Ishikawa (cell line): Measurements from ENCODE around the gene AZU1.

ENCODE experiments used
- CEBPB ChIP-seq: IDR thresholded peaks from 2 replicates; pipeline ENCODE4 v1.6.1; 2012
- CREB1 ChIP-seq: IDR thresholded peaks from 2 replicates; pipeline ENCODE4 v1.6.1; 2012; ENCODE audit warnings: low read depth
- EGR1 ChIP-seq: IDR thresholded peaks from 2 replicates; pipeline ENCODE4 v1.6.1; 2012
- EP300 ChIP-seq: IDR thresholded peaks from 2 replicates; pipeline ENCODE4 v1.6.1; 2012; ENCODE audit warnings: borderline replicate concordance
- FOXM1 ChIP-seq: IDR thresholded peaks from 2 replicates; pipeline ENCODE4 v1.6.1; 2012; ENCODE audit warnings: low read depth, borderline replicate concordance
- NFIC ChIP-seq: IDR thresholded peaks from 2 replicates; pipeline ENCODE4 v1.6.1; 2012
- RAD21 ChIP-seq: IDR thresholded peaks from 2 replicates; pipeline ENCODE4 v1.6.1; 2012; ENCODE audit warnings: low read depth
- TAF1 ChIP-seq: IDR thresholded peaks from 2 replicates; pipeline ENCODE4 v1.6.1; 2012; ENCODE audit warnings: low read depth, mild to moderate bottlenecking
- TCF12 ChIP-seq: IDR thresholded peaks from 2 replicates; pipeline ENCODE4 v1.6.1; 2012; ENCODE audit warnings: low read depth
- TEAD4 ChIP-seq: IDR thresholded peaks from 2 replicates; pipeline ENCODE4 v1.6.1; 2012
- USF1 ChIP-seq: IDR thresholded peaks from 2 replicates; pipeline ENCODE4 v1.6.1; 2012
- YY1 ChIP-seq: IDR thresholded peaks from 2 replicates; pipeline ENCODE4 v1.6.1; 2012; ENCODE audit warnings: low read depth
- ZBTB7A ChIP-seq: IDR thresholded peaks from 2 replicates; pipeline ENCODE4 v1.6.1; 2012; ENCODE audit warnings: low read depth
- TF ChIP-seq, protein P1 (sequence below): IDR thresholded peaks from 2 replicates; pipeline ENCODE4 v1.6.1; 2012; ENCODE audit warnings: low read depth, mild to moderate bottlenecking
- TF ChIP-seq, protein P2 (sequence below): IDR thresholded peaks from 2 replicates; pipeline ENCODE4 v1.6.1; 2012

The AZU1 gene

DNA sequence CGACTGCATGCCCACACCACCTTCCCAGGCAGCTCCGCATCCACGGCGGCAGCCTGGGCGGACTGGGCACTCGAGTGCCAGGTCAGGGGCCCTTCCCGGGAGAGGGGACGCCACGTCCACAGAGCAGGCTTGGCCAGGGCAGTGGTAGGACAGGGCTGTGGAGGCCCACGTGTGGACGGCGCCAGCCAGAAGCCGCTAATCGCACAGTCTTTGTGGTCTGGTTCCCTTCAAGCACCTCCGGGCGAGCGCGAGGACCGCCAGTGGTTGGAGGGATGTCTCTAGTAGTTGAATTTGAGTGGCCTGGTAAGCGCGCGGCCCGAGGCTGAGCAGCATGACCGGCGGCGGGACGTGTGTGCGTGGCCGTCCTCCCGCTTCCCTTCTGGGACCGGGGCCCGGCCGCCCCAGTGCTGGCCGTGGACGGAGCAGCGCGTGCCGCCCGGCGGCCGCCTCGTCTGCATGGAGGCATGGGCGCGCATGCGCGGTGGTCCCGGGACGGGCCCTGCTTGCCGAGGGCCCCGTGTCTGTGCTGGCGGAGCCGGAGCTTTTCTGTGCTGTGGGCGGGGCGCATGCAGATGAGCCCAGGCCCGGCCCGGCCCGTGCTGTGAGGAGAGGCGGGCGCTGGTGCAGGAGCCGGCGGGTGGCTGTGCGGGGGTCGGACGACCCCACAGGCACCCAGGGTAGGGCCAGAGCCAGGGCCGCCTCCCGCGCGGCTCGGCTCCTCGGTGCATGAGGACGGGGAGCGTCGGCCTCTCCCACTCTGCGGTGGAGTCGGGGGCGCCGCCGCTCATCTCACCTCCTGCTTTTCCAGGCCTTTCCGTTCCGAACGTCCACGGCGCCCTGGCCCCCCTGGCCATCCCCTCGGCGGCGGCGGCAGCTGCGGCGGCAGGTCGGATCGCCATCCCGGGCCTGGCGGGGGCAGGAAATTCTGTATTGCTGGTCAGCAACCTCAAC is 21.8 kb upstream of the AZU1 start:
- no peak for TF ChIP-seq USF1
- TF ChIP-seq EP300, result no peak
- TF ChIP-seq RAD21, result no peak
- TF ChIP-seq EGR1, result no peak
- TF ChIP-seq, protein P1, sequence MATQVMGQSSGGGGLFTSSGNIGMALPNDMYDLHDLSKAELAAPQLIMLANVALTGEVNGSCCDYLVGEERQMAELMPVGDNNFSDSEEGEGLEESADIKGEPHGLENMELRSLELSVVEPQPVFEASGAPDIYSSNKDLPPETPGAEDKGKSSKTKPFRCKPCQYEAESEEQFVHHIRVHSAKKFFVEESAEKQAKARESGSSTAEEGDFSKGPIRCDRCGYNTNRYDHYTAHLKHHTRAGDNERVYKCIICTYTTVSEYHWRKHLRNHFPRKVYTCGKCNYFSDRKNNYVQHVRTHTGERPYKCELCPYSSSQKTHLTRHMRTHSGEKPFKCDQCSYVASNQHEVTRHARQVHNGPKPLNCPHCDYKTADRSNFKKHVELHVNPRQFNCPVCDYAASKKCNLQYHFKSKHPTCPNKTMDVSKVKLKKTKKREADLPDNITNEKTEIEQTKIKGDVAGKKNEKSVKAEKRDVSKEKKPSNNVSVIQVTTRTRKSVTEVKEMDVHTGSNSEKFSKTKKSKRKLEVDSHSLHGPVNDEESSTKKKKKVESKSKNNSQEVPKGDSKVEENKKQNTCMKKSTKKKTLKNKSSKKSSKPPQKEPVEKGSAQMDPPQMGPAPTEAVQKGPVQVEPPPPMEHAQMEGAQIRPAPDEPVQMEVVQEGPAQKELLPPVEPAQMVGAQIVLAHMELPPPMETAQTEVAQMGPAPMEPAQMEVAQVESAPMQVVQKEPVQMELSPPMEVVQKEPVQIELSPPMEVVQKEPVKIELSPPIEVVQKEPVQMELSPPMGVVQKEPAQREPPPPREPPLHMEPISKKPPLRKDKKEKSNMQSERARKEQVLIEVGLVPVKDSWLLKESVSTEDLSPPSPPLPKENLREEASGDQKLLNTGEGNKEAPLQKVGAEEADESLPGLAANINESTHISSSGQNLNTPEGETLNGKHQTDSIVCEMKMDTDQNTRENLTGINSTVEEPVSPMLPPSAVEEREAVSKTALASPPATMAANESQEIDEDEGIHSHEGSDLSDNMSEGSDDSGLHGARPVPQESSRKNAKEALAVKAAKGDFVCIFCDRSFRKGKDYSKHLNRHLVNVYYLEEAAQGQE, result no peak
- TF ChIP-seq TCF12, result no peak
- TF ChIP-seq FOXM1, result no peak
- TF ChIP-seq CREB1, result no peak
- no peak for TF ChIP-seq ZBTB7A
- no peak for TF ChIP-seq TAF1
- TF ChIP-seq NFIC, result no peak
- no peak for TF ChIP-seq YY1

DNA sequence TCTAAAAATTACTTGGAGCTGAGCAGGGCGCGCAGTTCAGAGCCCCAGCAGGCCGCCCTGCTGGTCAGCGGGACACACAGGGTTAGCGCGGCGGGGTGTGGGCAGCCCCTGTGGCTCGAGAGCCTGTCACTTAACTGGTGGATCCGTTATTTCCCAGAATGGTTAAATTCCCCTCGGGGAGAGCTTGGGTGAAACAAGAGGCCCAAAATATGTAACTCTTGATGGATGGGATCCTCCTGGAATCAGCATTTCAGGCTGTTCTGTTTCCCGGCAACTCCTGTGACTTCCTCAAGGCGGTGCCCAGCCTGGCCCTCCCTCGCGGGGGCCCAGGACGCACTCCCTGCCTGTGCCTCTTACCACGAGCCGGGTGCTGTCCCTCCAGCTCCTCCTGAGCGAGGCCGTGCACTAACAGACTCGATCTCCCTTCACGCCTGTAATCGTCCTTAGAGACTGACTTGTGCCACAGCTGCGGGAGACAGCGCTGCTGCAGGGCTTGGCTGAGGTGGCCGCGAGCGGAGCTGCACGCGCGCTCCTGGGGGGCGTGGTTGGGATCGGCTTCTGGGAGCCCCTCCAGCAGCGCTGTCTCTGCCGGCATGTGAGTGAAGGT is 20.7 kb upstream of the AZU1 start:
- TF ChIP-seq ZBTB7A, result 0 out of 2 replicates have a peak, but pooled peaks have one; percentile 38
- TF ChIP-seq NFIC, result no peak

GRCh38 chr19:807627-808422 is 19.8 kb upstream of the AZU1 start:
- TF ChIP-seq CREB1 (no peak), RAD21 (no peak), TAF1 (no peak), EP300 (no peak), NFIC (no peak)

DNA sequence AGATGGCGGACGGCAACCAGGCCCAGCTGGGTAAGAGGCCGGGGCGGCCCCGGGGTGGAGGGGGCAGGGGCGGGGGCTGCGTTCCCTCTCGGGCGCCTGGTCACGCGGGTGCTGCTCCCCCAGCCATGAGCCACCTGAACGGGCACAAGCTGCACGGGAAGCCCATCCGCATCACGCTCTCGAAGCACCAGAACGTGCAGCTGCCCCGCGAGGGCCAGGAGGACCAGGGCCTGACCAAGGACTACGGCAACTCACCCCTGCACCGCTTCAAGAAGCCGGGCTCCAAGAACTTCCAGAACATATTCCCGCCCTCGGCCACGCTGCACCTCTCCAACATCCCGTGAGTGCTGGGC is 19.2 kb upstream of the AZU1 start:
- TF ChIP-seq YY1, result no peak
- no peak for TF ChIP-seq FOXM1
- no peak for TF ChIP-seq CREB1
- no peak for TF ChIP-seq TCF12
- no peak for TF ChIP-seq USF1
- TF ChIP-seq ZBTB7A, result no peak
- TF ChIP-seq NFIC, result no peak
- no peak for TF ChIP-seq RAD21

- TF ChIP-seq NFIC, result 0 out of 2 replicates have a peak, but pooled peaks have one; percentile 10
- no peak for TF ChIP-seq EP300
Observed at GRCh38 chr19:810077-810855, 17.4 kb upstream of the AZU1 start.

DNA sequence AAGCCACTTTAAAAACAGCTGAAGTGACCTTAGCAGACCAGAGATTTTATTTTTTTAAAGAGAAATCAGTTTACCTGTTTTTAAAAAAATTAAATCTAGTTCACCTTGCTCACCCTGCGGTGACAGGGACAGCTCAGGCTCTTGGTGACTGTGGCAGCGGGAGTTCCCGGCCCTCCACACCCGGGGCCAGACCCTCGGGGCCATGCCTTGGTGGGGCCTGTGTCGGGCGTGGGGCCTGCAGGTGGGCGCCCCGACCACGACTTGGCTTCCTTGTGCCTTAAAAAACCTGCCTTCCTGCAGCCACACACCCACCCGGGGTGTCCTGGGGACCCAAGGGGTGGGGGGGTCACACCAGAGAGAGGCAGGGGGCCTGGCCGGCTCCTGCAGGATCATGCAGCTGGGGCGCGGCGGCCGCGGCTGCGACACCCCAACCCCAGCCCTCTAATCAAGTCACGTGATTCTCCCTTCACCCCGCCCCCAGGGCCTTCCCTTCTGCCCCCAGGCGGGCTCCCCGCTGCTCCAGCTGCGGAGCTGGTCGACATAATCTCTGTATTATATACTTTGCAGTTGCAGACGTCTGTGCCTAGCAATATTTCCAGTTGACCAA is 16.7 kb upstream of the AZU1 start:
- no peak for TF ChIP-seq TCF12
- TF ChIP-seq USF1, result 0 out of 2 replicates have a peak, but pooled peaks have one; percentile 11

GRCh38 chr19:811506-812048 is 16.1 kb upstream of the AZU1 start:
- TF ChIP-seq RAD21, result no peak
- TF ChIP-seq USF1, result no peak
- TF ChIP-seq, protein P1, result no peak
- no peak for TF ChIP-seq TCF12
- no peak for TF ChIP-seq TEAD4
- TF ChIP-seq CEBPB, result no peak
- no peak for TF ChIP-seq YY1
- no peak for TF ChIP-seq CREB1
- TF ChIP-seq EP300, result no peak
- TF ChIP-seq ZBTB7A, result no peak
- no peak for TF ChIP-seq TAF1
- TF ChIP-seq FOXM1, result no peak
- no peak for TF ChIP-seq NFIC
- TF ChIP-seq EGR1, result no peak
- TF ChIP-seq, protein P2, sequence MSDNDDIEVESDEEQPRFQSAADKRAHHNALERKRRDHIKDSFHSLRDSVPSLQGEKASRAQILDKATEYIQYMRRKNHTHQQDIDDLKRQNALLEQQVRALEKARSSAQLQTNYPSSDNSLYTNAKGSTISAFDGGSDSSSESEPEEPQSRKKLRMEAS, result no peak
